ENCODE results near the gene ARHGEF19.

DNA sequence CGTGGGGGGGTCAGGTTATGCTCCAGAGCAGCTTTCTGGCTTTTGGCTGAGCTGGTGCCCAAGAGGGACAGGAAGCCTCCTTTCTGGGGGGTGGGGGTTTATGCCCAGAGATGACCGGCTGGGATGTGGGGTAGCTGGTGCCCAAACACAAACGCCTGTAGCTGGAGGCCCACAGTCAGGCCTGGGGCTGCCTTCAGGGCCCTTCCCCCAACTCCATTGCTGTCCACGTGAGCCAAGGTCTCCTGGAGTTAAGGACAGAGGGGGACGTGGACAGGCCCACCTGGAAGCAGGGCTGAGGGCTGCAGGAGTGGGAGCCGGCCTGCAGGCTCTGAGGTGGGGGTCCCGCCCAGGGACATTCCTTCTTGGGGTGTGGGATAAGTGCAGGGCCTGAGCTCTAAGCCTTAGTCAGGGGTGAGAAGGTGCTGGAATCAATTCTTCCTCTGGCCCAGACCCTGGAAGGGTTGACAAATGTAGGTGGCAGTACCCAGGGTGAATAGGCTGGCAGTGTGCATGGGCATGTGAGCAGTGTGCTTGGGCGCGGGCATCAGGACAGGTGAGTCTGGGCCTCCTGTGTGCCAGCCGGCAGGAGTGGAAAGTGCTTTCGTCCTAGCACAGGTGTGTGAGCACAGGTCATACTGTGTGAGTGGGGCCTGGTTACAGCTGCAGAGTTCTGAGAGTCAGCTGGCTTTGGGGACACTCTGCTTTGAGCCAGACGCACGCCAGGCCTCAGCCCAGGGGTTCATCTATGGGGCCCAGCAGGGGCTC, 17.7 kb upstream of the ARHGEF19 start:
- TF ChIP-seq, protein P1, sequence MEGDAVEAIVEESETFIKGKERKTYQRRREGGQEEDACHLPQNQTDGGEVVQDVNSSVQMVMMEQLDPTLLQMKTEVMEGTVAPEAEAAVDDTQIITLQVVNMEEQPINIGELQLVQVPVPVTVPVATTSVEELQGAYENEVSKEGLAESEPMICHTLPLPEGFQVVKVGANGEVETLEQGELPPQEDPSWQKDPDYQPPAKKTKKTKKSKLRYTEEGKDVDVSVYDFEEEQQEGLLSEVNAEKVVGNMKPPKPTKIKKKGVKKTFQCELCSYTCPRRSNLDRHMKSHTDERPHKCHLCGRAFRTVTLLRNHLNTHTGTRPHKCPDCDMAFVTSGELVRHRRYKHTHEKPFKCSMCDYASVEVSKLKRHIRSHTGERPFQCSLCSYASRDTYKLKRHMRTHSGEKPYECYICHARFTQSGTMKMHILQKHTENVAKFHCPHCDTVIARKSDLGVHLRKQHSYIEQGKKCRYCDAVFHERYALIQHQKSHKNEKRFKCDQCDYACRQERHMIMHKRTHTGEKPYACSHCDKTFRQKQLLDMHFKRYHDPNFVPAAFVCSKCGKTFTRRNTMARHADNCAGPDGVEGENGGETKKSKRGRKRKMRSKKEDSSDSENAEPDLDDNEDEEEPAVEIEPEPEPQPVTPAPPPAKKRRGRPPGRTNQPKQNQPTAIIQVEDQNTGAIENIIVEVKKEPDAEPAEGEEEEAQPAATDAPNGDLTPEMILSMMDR (IDR thresholded peaks at IDR 0.05; ENCODE audit: low read depth, low read length): no peak
- no peak for TF ChIP-seq EZH2phosphoT487 (IDR thresholded peaks at IDR 0.05; ENCODE audit: low read depth)

All from OCI-LY3 (cell line).